ENCODE data around the gene RHBDF1. TPM values are rescaled to one million over a fixed set of nuclear protein-coding genes. Genes with fewer than 3 reads are reported as not detected.

RHBDF1 gene
- total RNA-seq (2021) = 51.4 and 62.9 TPM in 2 replicates
- percentile 53 among the genes with signal in this experiment for Bru-seq, nascent RNA
- BruChase-seq, experiment 1, labeled RNA remaining after a 2-hour chase = percentile 75 among the genes with signal in this experiment
- BruChase-seq, experiment 2, labeled RNA remaining after a 6-hour chase = percentile 83 among the genes with signal in this experiment
- long read RNA-seq, transcript RHBDF1-201 (18 exons, 2,992 nt) = major isoform, 28 of 72 reads
- long read RNA-seq, partial matches to known transcripts = 8 of 72 reads
- long read RNA-seq, other reads (novel, unspliced or antisense) = 36 of 72 reads

GRCh38 chr16:72561-73548 is at the start of gene RHBDF1:
RHBDF1 (minus strand) TSS chr16:72631; CDS start chr16:65015, 7,616 bp downstream.
- Histone ChIP-seq H3K9me3 (ENCODE audit: insufficient read depth, low read depth) (no peaks in the 10 kb centered on the region), H4K20me1 (ENCODE audit: insufficient read depth) (no peaks in the 10 kb centered on the region), H3K9me2 (ENCODE audit: insufficient read depth) (no peaks in the 10 kb centered on the region), H3K4me3 (peak within 1 kb of the TSS; percentile 78), H3F3A (ENCODE audit: insufficient read depth, low read depth) (peaks cover 34% of the 10 kb centered on the region; the same call in 1 of the 2 replicates), H3K27ac (peak within 1 kb of the TSS; percentile 46), H3K4me1 (replicated peaks; ENCODE audit: insufficient read depth) (peaks cover 45% of the 10 kb centered on the region), H3K27me3 (ENCODE audit: insufficient read depth, low read depth) (no peaks in the 10 kb centered on the region), H2AFZ (peak within 1 kb of the TSS; percentile 70), H3K79me2 (ENCODE audit: low read depth) (peaks cover 3% of the 10 kb centered on the region; the same call in 1 of the 2 replicates), H3K36me3 (ENCODE audit: low read depth) (no peaks in the 10 kb centered on the region), H3K4me2 (peak within 1 kb of the TSS; percentile 92)
- no TSS peak for BruUV-seq (replicated peaks)
- no peak for TF ChIP-seq EZH2 (IDR thresholded peaks at IDR 0.05; ENCODE audit: low read depth)
- intact Hi-C loops (cut with micrococcal nuclease; ENCODE audit: unreplicated experiment) = no loop called here
- peak in 1 of 2 experiments; percentile 75 for DNase-seq
- POLR2A ChIA-PET (ENCODE audit: unreplicated experiment) = no interaction called here
- CTCF ChIA-PET = interaction anchor here (0.6 kb wide), 1 partner anchor 715 kb away, joined by 3 read pairs; the partner anchor contains the start of genes CHTF18 and RPUSD1

GRCh38 chr16:120756-121155 is 48.3 kb upstream of the RHBDF1 start:
- intact Hi-C loops (cut with micrococcal nuclease; ENCODE audit: unreplicated experiment) = no loop called here
- peaks cover 10% of the 10 kb centered on the region; the same call in 1 of the 2 replicates for H3K36me3 ChIP-seq (ENCODE audit: low read depth)
- ChIA-PET CTCF (no interaction called here), POLR2A (ENCODE audit: unreplicated experiment) (interaction anchor here (0.6 kb wide), 1 partner anchor 61 kb away, joined by 7 read pairs; no protein-coding TSS in a partner anchor)
- no peak for DNase-seq
- H3F3A ChIP-seq (ENCODE audit: insufficient read depth, low read depth) = peaks cover 8% of the 10 kb centered on the region
- no peak overlapping the region for H3K4me2 ChIP-seq
- TF ChIP-seq CTCF (conservative IDR thresholded peaks at IDR 0.05) (no peak), EZH2 (IDR thresholded peaks at IDR 0.05; ENCODE audit: low read depth) (no peak)
- H4K20me1 ChIP-seq (ENCODE audit: insufficient read depth) = peaks cover 29% of the 10 kb centered on the region
- H3K27me3 ChIP-seq (ENCODE audit: insufficient read depth, low read depth) = no peaks in the 10 kb centered on the region
- no peaks in the 10 kb centered on the region for H3K9me2 ChIP-seq (ENCODE audit: insufficient read depth)
- H3K79me2 ChIP-seq (ENCODE audit: low read depth) = no peaks in the 10 kb centered on the region; the same call in 1 of the 2 replicates
- BruUV-seq (replicated peaks) = no TSS peak
- H3K4me3 ChIP-seq = no peak overlapping the region
- H3K27ac ChIP-seq = no peak overlapping the region
- H3K9me3 ChIP-seq (ENCODE audit: insufficient read depth, low read depth) = no peaks in the 10 kb centered on the region
- H3K4me1 ChIP-seq (replicated peaks; ENCODE audit: insufficient read depth) = no peaks in the 10 kb centered on the region
- no peak overlapping the region for H2AFZ ChIP-seq

GRCh38 chr16:119835-120491 is 47.5 kb upstream of the RHBDF1 start:
- intact Hi-C loops (cut with micrococcal nuclease; ENCODE audit: unreplicated experiment) = no loop called here
- no peaks in the 10 kb centered on the region for H3K4me1 ChIP-seq (replicated peaks; ENCODE audit: insufficient read depth)
- H3K9me2 ChIP-seq (ENCODE audit: insufficient read depth) = no peaks in the 10 kb centered on the region
- H2AFZ ChIP-seq = no peak overlapping the region
- no TSS peak for BruUV-seq (replicated peaks)
- no peaks in the 10 kb centered on the region for H3K9me3 ChIP-seq (ENCODE audit: insufficient read depth, low read depth)
- H3K27ac ChIP-seq = no peak overlapping the region
- no peak for DNase-seq
- peaks cover 10% of the 10 kb centered on the region; the same call in 1 of the 2 replicates for H3K36me3 ChIP-seq (ENCODE audit: low read depth)
- no peak overlapping the region for H3K4me2 ChIP-seq
- H3K79me2 ChIP-seq (ENCODE audit: low read depth) = no peaks in the 10 kb centered on the region; the same call in 1 of the 2 replicates
- peaks cover 29% of the 10 kb centered on the region for H4K20me1 ChIP-seq (ENCODE audit: insufficient read depth)
- no peaks in the 10 kb centered on the region for H3K27me3 ChIP-seq (ENCODE audit: insufficient read depth, low read depth)
- no peak for TF ChIP-seq EZH2 (IDR thresholded peaks at IDR 0.05; ENCODE audit: low read depth)
- TF ChIP-seq CTCF (conservative IDR thresholded peaks at IDR 0.05) = no peak
- H3K4me3 ChIP-seq = no peak overlapping the region
- H3F3A ChIP-seq (ENCODE audit: insufficient read depth, low read depth) = peaks cover 8% of the 10 kb centered on the region
- POLR2A ChIA-PET (ENCODE audit: unreplicated experiment) = interaction anchor here (0.6 to 0.7 kb wide), 5 partner anchors 11 to 62 kb away, joined by 3 to 7 read pairs (median 4); no protein-coding TSS in a partner anchor
- CTCF ChIA-PET = no interaction called here

All from PC-9 (cell line).